Panc1 (cell line): Measurements from ENCODE around the gene CHRDL1.

Experiments
- CTCF ChIP-seq: fragments of 450-650 bp; IDR thresholded peaks from 2 replicates; pipeline ENCODE4 v1.5.1; 2017; ENCODE audit warnings: mild to moderate bottlenecking
- POLR2AphosphoS5 ChIP-seq: IDR thresholded peaks from 2 replicates; pipeline ENCODE4 v1.6.1; 2012; ENCODE audit warnings: mild to moderate bottlenecking, low read depth, low read length, moderate library complexity
- SIN3A ChIP-seq: IDR thresholded peaks from 2 replicates; pipeline ENCODE4 v1.6.1; 2012; ENCODE audit warnings: low read depth, mild to moderate bottlenecking, low read length, moderate library complexity, borderline replicate concordance; ENCODE audit not compliant: insufficient read depth

DNA sequence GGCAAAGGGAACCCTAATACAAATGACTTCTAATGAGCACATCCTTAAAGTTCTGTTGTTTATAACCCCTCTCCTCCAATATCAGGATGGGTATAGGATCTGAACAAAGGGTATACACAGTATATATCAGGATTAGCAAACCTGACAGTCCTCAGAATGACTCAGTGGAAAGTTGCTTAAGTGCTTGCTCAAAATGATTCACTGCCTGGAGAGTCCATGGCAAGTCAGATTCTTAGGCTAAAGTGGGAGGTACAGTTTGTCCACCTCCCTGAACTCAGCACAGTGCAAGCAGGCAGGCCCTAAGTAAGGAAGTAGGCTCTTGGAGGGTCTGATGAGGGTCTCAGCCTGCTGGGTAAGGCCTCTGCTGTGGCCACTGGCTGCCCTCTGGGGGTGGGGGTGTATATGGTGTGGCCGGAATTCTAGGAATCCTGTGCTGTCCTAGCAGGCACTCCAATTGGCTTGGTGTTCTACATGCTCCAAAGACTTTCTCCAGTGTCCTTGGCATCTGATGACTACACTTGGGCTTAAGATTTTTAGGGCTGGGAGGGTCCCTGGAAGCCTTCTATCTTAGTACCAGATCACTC, 54.3 kb downstream of the CHRDL1 start:
- no peak for TF ChIP-seq CTCF
- no peak for TF ChIP-seq POLR2AphosphoS5
- TF ChIP-seq SIN3A: no peak
